Mesothelial cell of epicardium (in vitro differentiated cells): ENCODE measurements around the gene USP5. TPM values are rescaled to one million over a fixed set of nuclear protein-coding genes. Genes with fewer than 3 reads are reported as not detected.
A peak's percentile ranks its signal among the peaks of the same experiment; 100 is the strongest.

Experiments
- DNase-seq, 2 experiments: peaks; one replicate each; pipeline ENCODE4 v3.0.0; 2021; ENCODE audit warnings: low spot score in 2 of 2; ENCODE audit not compliant: unreplicated experiment in 2 of 2
- H3K27ac Mint-ChIP-seq: 2 replicates; pipeline ENCODE4 v1.8.0; 2021; ENCODE audit warnings: mixed read lengths
- H3K27me3 Mint-ChIP-seq: 2 replicates; pipeline ENCODE4 v1.8.0; 2021; ENCODE audit warnings: low read depth, mixed read lengths
- H3K36me3 Mint-ChIP-seq: 2 replicates; pipeline ENCODE4 v1.8.0; 2021; ENCODE audit warnings: mixed read lengths
- H3K4me1 Mint-ChIP-seq: 2 replicates; pipeline ENCODE4 v1.8.0; 2021; ENCODE audit warnings: mixed read lengths
- H3K4me3 Mint-ChIP-seq: 2 replicates; pipeline ENCODE4 v1.8.0; 2021; ENCODE audit warnings: mild to moderate bottlenecking, moderate library complexity, mixed read lengths
- H3K9me3 Mint-ChIP-seq: 2 replicates; pipeline ENCODE4 v1.8.0; 2021; ENCODE audit warnings: mixed read lengths
- CTCF ChIP-seq: fragments of 200-600 bp; sonication (generic); IDR thresholded peaks from one replicate; pipeline ENCODE4 v1.5.0; 2021; ENCODE audit warnings: antibody characterized with exemption; ENCODE audit not compliant: unreplicated experiment
- total RNA-seq: library from RNA; stranded (reverse); gene quantifications from 3 replicates; pipeline ENCODE4 v1.2.1, GENCODE V29; 2021

Gene USP5
- total RNA-seq, 1 donor from 2014 or later, result 119 TPM

GRCh38 chr12:6850796-6851152 lies 1.2 kb upstream of the USP5 start:
- no peak for TF ChIP-seq CTCF
- Mint-ChIP-seq H3K27me3 (no peaks in the 10 kb centered on the region), H3K4me1 (peaks cover 32% of the 10 kb centered on the region), H3K27ac (peak overlapping the region; percentile 96), H3K9me3 (no peaks in the 10 kb centered on the region), H3K36me3 (peaks cover 20% of the 10 kb centered on the region), H3K4me3 (peak overlapping the region; percentile 95)
- DNase-seq, result no peak

GRCh38 chr12:6851153-6851920 lies 613 bp upstream of the USP5 start, which contains the start of gene CDCA3:
TSS of gene CDCA3 (minus strand) at chr12:6851286. CDS start at chr12:6850952, 334 bp downstream.
- Mint-ChIP-seq H3K4me1 (peaks cover 32% of the 10 kb centered on the region), H3K9me3 (no peaks in the 10 kb centered on the region), H3K27ac (peak within 1 kb of the TSS; percentile 96), H3K27me3 (no peaks in the 10 kb centered on the region), H3K4me3 (peak within 1 kb of the TSS; percentile 95), H3K36me3 (peaks cover 19% of the 10 kb centered on the region)
- TF ChIP-seq CTCF, result no peak
- peak; percentile 85 to 94 for DNase-seq

GRCh38 chr12:6852651-6853354 lies 853 bp downstream of the USP5 start:
- TF ChIP-seq CTCF, result no peak
- Mint-ChIP-seq H3K36me3 (peaks cover 21% of the 10 kb centered on the region), H3K27ac (peak overlapping the region; percentile 96), H3K4me1 (peaks cover 32% of the 10 kb centered on the region), H3K9me3 (no peaks in the 10 kb centered on the region), H3K27me3 (no peaks in the 10 kb centered on the region), H3K4me3 (peak overlapping the region; percentile 95)
- peak in 1 of 2 experiments; percentile 51 for DNase-seq

- H3K27ac Mint-ChIP-seq, result peak overlapping the region; percentile 96
- H3K9me3 Mint-ChIP-seq, result no peaks in the 10 kb centered on the region
- peaks cover 26% of the 10 kb centered on the region for H3K36me3 Mint-ChIP-seq
- H3K4me1 Mint-ChIP-seq, result peaks cover 32% of the 10 kb centered on the region
- no peaks in the 10 kb centered on the region for H3K27me3 Mint-ChIP-seq
- no peak for DNase-seq
- TF ChIP-seq CTCF, result no peak
- peak overlapping the region; percentile 95 for H3K4me3 Mint-ChIP-seq
Observed at GRCh38 chr12:6853626-6854025, 1.7 kb downstream of the USP5 start.

- Mint-ChIP-seq H3K4me3 (peak overlapping the region; percentile 95), H3K27me3 (no peaks in the 10 kb centered on the region), H3K4me1 (peaks cover 32% of the 10 kb centered on the region), H3K9me3 (no peaks in the 10 kb centered on the region), H3K36me3 (peaks cover 24% of the 10 kb centered on the region), H3K27ac (peak overlapping the region; percentile 96)
- DNase-seq, result no peak
- TF ChIP-seq CTCF, result no peak
Observed at GRCh38 chr12:6854036-6854435, 2.1 kb downstream of the USP5 start.
